Caco-2 (cell line): ENCODE data around the gene EXOC6. TPM values are rescaled to one million over a fixed set of nuclear protein-coding genes. Genes with fewer than 3 reads are reported as not detected.

Experiments
- BruUV-seq: library from RNA; stranded (reverse); fragments of 400-500 nt; replicated peaks from 2 replicates; lab custom pipeline; 2021; lab: Mats Ljungman, UMichigan
- CTCF ChIA-PET: fragments of 300-600 bp; sonication (Branson Sonifier 250); formaldehyde crosslinking; loops from one replicate; lab custom pipeline; 2022; ENCODE audit warnings: antibody characterized with exemption; lab: Charles Lee
- POLR2A ChIA-PET: fragments of 300-600 bp; sonication (Branson Sonifier 250); formaldehyde crosslinking; loops from one replicate; lab custom pipeline; 2022; ENCODE audit warnings: antibody characterized with exemption; lab: Charles Lee
- DNase-seq, 2 experiments: peaks; one replicate each; pipeline versions ENCODE4 v3.0.0 to v3.0.0-alpha.2; 2020 to 2022
- H3K27me3 ChIP-seq: replicated peaks from 2 replicates; pipeline ENCODE4 v1.6.0; 2011; ENCODE audit warnings: low read length; ENCODE audit not compliant: control insufficient read depth, insufficient read depth
- H3K36me3 ChIP-seq: 2 replicates; pipeline ENCODE4 v1.5.1; 2011; ENCODE audit warnings: low read length; ENCODE audit not compliant: control insufficient read depth, insufficient read depth
- H3K4me1 ChIP-seq: fragments of 250-450 bp; sonication (Bioruptor Pico); 2 replicates; pipeline ENCODE4 v1.5.1; 2020; ENCODE audit warnings: mild to moderate bottlenecking
- H3K4me3 ChIP-seq: 2 replicates; pipeline ENCODE4 v1.5.1; 2011; ENCODE audit warnings: low read depth, mild to moderate bottlenecking, control low read depth, low read length
- H3K9me3 ChIP-seq: fragments of 250-450 bp; sonication (Bioruptor Pico); 2 replicates; pipeline ENCODE4 v1.5.1; 2020; ENCODE audit warnings: mild to moderate bottlenecking, moderate library complexity
- H3K27ac Mint-ChIP-seq: one replicate; pipeline ENCODE4 v1.8.0; 2022; ENCODE audit warnings: mixed read lengths; ENCODE audit not compliant: unreplicated experiment
- H3K27me3 Mint-ChIP-seq: one replicate; pipeline ENCODE4 v1.8.0; 2022; ENCODE audit warnings: mixed read lengths; ENCODE audit not compliant: insufficient read depth, unreplicated experiment
- H3K36me3 Mint-ChIP-seq: one replicate; pipeline ENCODE4 v1.8.0; 2022; ENCODE audit warnings: mild to moderate bottlenecking, mixed read lengths; ENCODE audit not compliant: insufficient read depth, unreplicated experiment
- H3K4me1 Mint-ChIP-seq: one replicate; pipeline ENCODE4 v1.8.0; 2022; ENCODE audit warnings: low read depth, mixed read lengths; ENCODE audit not compliant: unreplicated experiment
- H3K4me3 Mint-ChIP-seq: one replicate; pipeline ENCODE4 v1.8.0; 2022; ENCODE audit warnings: mild to moderate bottlenecking, moderate library complexity, mixed read lengths; ENCODE audit not compliant: unreplicated experiment
- H3K9me3 Mint-ChIP-seq: one replicate; pipeline ENCODE4 v1.8.0; 2022; ENCODE audit warnings: mixed read lengths; ENCODE audit not compliant: unreplicated experiment
- CTCF ChIP-seq, 2 experiments: fragments of 200-600 bp in 1 of 2; IDR thresholded peaks; 1 replicate in 1 of 2; 2 replicates in 1 of 2; pipeline versions ENCODE4 v1.5.1 to v1.8.0; 2011 to 2022; ENCODE audit warnings: antibody characterized with exemption in 1 of 2, control low read depth in 1 of 2, inconsistent platforms in 1 of 2, low read depth in 1 of 2, low read length in 1 of 2, mild to moderate bottlenecking in 1 of 2, moderate library complexity in 1 of 2; ENCODE audit not compliant: insufficient read depth in 1 of 2, severe bottlenecking in 1 of 2, unreplicated experiment in 1 of 2
- intact Hi-C: fragments of 100-400 bp; cut with micrococcal nuclease; formaldehyde crosslinking; loops from one replicate; pipeline ENCODE4 v1.10.0; 2022; ENCODE audit not compliant: unreplicated experiment
- total RNA-seq: library from RNA; stranded (reverse); gene quantifications from 2 replicates; pipeline ENCODE4 v1.2.3, GENCODE V29; 2022

EXOC6 gene
- total RNA-seq, 1 experiment from 2014 or later, result 12.5 TPM

GRCh38 chr10:92989250-92989649 lies 140.9 kb downstream of the EXOC6 start:
- Mint-ChIP-seq H3K4me3 (no peak overlapping the region), H3K9me3 (peaks cover 10% of the 10 kb centered on the region), H3K4me1 (no peaks in the 10 kb centered on the region), H3K36me3 (no peaks in the 10 kb centered on the region), H3K27me3 (no peaks in the 10 kb centered on the region), H3K27ac (no peak overlapping the region)
- ChIA-PET POLR2A (no interaction called here), CTCF (no interaction called here)
- H3K4me1 ChIP-seq, result no peaks in the 10 kb centered on the region
- intact Hi-C loops, result no loop called here
- no peak for DNase-seq
- no peaks in the 10 kb centered on the region for H3K36me3 ChIP-seq
- BruUV-seq, result no TSS peak
- no peaks in the 10 kb centered on the region for H3K27me3 ChIP-seq
- no peak overlapping the region for H3K4me3 ChIP-seq
- no peaks in the 10 kb centered on the region for H3K9me3 ChIP-seq
- TF ChIP-seq CTCF (IDR thresholded peaks at IDR 0.05; ENCODE audit: insufficient read depth in 1 of 2, low read depth in 1 of 2, low read length in 1 of 2, severe bottlenecking in 1 of 2, unreplicated experiment in 1 of 2), result no peak

GRCh38 chr10:92990615-92991014 lies 142.3 kb downstream of the EXOC6 start:
- no TSS peak for BruUV-seq
- H3K9me3 Mint-ChIP-seq, result no peaks in the 10 kb centered on the region
- no peaks in the 10 kb centered on the region for H3K4me1 Mint-ChIP-seq
- Histone ChIP-seq H3K36me3 (no peaks in the 10 kb centered on the region), H3K4me1 (no peaks in the 10 kb centered on the region), H3K4me3 (no peak overlapping the region), H3K9me3 (no peaks in the 10 kb centered on the region), H3K27me3 (no peaks in the 10 kb centered on the region)
- no peaks in the 10 kb centered on the region for H3K27me3 Mint-ChIP-seq
- H3K36me3 Mint-ChIP-seq, result no peaks in the 10 kb centered on the region
- no peak for TF ChIP-seq CTCF (IDR thresholded peaks at IDR 0.05; ENCODE audit: insufficient read depth in 1 of 2, low read depth in 1 of 2, low read length in 1 of 2, severe bottlenecking in 1 of 2, unreplicated experiment in 1 of 2)
- POLR2A ChIA-PET, result no interaction called here
- no peak overlapping the region for H3K27ac Mint-ChIP-seq
- CTCF ChIA-PET, result no interaction called here
- intact Hi-C loops, result no loop called here
- DNase-seq, result no peak
- no peak overlapping the region for H3K4me3 Mint-ChIP-seq

- no peak for DNase-seq
- ChIA-PET CTCF (no interaction called here), POLR2A (no interaction called here)
- no peak overlapping the region for H3K4me3 ChIP-seq
- no peaks in the 10 kb centered on the region for H3K27me3 ChIP-seq
- no peak overlapping the region for H3K4me3 Mint-ChIP-seq
- H3K4me1 Mint-ChIP-seq, result no peaks in the 10 kb centered on the region
- no peaks in the 10 kb centered on the region for H3K9me3 ChIP-seq
- H3K36me3 ChIP-seq, result no peaks in the 10 kb centered on the region
- H3K9me3 Mint-ChIP-seq, result no peaks in the 10 kb centered on the region
- BruUV-seq, result no TSS peak
- H3K4me1 ChIP-seq, result no peaks in the 10 kb centered on the region
- H3K27ac Mint-ChIP-seq, result no peak overlapping the region
- TF ChIP-seq CTCF (IDR thresholded peaks at IDR 0.05; ENCODE audit: insufficient read depth in 1 of 2, low read depth in 1 of 2, low read length in 1 of 2, severe bottlenecking in 1 of 2, unreplicated experiment in 1 of 2), result no peak
- intact Hi-C loops, result no loop called here
- no peaks in the 10 kb centered on the region for H3K36me3 Mint-ChIP-seq
- no peaks in the 10 kb centered on the region for H3K27me3 Mint-ChIP-seq
Observed at GRCh38 chr10:92991513-92991912, 143.2 kb downstream of the EXOC6 start.
